SIG-M5 treated with dmso at 0.1 percent for 504 hours (cell line): Measurements from ENCODE around the gene ABRACL.
"Not testable (repeated sequence)": the region's sequence is repeated elsewhere in the genome, so short reads cannot be mapped to it uniquely, and the experiment has no call there.

ENCODE experiments used
- DNase-seq: peaks from one replicate; lab custom pipeline; 2025; ENCODE audit not compliant: unreplicated experiment; lab: John Stamatoyannopoulos, UW

ABRACL gene, protein sequence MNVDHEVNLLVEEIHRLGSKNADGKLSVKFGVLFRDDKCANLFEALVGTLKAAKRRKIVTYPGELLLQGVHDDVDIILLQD

DNA sequence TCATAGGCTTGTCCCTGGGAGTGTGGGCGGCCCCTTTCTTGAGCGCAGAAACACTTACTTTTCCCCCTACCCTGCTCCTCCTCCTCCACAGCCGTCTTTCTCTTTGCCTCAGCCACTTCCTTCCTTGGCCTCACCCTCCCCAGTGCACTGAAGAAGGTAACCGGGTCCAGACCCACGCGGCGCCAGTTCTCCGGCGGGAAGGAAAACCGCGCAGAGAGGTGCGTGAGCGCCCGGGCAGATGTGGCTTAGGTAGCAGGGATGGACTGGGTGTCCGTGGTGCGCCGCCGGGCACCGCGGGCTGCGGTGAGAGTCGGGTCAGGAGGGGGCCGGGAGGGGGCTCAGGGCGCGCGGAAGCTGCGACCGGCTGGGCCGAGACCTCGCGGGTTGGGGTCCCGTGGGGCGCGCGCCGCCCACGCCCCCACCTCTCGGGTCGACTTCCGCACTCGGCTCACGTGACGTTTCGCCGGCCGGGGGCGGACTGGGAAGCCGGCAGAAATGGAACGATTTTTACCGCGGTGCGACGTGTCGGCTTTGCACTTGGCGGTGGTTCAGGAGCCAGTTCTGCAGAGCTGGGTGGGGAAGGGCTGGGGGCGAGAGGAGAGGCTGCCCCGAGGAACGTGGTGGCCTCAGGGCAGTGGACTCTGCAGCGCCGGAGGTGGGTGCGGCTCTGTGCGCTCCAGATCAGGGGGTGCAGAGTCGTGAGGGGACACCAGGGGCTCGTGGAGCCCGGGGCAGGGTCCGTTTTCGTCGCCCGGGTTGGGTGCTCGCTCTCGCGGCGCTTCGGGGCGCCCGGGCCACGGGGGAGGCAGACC lies at the start of gene ABRACL:
ABRACL (plus strand) TSS at position 88 of the 812 bp plus-strand sequence. CDS start 5,416 bp downstream, outside the sequence.
- DNase-seq: peak; percentile 88

- no peak for DNase-seq
Observed at GRCh38 chr6:138979365-138979764, 49.2 kb upstream of the ABRACL start.

DNA sequence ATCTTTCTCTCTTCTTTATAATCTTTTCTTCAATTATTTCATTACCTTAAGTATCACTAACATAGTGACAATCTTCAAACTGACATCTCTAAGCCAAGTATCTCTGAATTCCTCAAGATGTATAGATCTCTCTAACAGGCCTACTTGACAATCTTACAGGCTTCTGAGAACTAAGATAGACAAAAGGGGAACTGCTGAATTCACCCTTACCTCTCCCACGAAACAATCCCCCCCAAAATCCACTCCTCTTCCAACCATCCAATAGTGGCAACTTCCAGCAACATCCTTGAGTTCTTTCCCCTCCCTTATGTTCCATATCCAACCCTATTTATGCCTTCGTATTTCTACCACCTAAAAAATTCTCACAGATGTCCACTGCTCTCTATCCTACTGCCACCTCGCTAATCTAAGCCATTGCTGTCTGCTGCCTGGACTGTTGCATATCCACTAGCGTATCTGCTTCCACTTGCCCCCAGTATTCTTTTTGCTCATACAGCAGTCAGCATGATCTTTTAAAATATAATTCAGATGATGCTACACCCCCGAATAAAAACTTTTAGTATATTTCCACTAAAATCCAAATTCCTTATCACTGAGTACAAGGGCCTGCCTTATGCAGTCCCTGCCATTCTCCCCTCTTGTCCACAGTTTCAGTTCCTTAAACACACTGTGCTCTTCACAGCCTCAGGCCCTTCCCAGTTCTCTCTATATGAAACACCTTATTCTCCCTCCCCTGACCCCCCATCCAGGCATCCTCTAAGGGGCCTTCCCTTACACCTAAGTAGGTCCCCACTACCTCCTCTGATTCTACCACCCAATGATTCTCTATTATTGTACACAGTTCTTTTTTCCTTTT lies 48.5 kb upstream of the ABRACL start:
- peak; percentile 29 for DNase-seq

GRCh38 chr6:138981416-138981815 lies 47.1 kb upstream of the ABRACL start:
- no peak for DNase-seq

DNA sequence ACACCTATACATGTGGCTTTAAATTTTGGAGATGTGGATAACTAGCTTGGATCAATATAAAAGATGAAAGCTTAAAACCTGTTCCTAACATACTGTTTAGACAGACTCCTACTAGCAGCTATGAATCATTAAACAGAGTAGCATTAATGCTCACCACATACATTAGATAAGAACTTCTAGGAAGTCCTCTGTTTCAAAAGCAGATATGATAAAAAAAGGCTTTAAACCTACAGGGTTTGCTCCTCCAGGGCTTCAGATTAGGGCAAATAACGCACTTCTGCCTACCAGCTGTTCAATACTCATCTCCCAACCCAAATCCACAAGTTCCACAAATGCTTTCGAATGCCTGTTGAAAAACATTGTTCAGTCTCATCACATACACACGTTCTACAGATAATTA lies 42.0 kb upstream of the ABRACL start:
- peak; percentile 24 for DNase-seq

DNA sequence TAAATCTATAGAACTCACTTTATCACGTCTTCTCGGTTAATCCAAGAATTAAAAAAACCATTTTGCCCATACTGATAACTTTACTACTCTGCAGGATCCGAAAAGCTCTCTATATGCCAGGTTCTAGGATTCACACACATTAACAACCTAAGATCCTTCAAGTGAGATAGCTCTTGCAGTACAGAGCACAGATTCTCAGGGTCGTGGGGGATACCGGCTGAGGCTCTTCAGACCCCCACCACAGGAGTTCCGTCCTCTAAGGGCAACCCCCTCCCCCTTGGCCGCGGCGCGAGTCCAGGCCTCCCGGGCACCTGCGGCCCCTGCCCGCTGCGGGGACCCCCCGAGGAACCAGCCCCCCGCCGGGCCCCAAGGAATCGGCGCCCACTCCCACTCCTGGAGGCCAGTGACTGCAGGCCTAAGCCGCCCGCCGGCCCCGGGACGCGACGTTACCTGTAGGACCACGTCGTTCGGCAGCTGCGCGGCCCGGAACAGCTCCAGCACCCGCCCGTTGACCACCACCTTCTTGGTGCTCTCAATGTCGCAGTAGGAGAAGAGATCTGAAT lies 41.4 kb upstream of the ABRACL start:
- no peak for DNase-seq

DNA sequence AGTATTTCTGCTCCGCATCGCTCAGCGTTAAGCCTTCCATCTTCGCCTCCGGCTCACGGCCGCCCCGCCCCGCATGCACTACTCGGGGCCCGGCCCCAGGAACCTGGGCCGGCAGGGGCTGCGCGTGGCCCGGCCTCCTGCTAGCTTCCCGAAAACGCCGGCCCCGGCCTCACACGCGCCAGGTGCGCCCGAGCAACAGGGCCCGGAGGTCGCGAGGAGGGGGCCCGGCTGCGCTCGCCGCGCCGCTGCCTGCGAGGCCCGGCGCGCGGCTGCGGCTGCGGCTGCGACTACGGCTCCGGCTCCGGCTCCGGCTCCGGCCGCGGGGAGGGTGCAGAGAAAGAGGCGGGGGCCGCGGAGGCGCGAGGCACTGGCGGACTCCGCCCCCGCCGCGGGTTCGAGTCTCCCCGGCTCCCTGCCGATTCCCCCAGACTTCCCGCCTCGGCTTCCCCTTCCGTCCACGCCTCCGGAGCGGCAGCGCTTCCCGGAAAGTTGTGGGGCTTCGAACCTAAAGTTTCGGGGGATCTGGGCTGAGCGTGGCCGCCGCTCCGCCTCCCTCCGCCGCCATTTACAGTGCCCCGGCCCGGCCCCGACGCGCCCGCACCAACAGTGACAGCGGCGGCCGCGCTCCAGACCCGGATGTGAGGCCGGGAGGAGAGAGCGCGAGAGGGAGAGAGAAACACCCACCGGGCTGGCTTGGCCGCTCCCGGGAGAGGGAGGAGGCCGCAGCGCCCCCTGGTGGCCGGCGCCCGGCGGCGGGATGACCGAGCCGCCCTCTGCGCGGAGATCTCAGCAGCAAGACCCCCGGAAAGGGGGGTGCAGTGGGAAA lies 40.7 kb upstream of the ABRACL start, which contains the start of gene REPS1:
REPS1 (minus strand) TSS at position 611 of the 826 bp plus-strand sequence; CDS start at position 40, 571 bp downstream.
- peak; percentile 82 for DNase-seq

- no peak for DNase-seq
Observed at GRCh38 chr6:138988469-138988834, 40.1 kb upstream of the ABRACL start.

GRCh38 chr6:138989098-138989983 lies 39.2 kb upstream of the ABRACL start:
- no peak for DNase-seq

- no peak for DNase-seq
Observed at GRCh38 chr6:138991206-138991605, 37.3 kb upstream of the ABRACL start.

DNA sequence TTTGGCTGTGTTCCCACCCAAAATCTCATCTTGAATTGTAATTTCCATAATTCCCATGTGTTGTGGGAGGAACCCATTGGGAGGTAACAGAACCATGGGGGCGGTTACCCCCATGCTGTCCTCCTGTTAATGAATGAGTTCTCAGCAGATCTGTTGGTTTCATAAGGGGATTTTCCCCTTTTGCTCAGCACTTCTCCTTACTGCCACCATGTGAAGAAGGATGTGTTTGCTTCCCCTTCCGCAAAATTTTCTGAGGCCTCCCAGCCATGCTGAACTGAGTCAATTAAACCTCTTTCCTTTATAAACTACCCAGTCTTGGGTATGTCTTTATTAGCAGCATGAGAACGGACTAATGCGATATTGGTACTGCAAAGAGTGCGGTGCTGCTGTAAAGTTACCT lies 35.6 kb upstream of the ABRACL start:
- peak; percentile 39 for DNase-seq

DNA sequence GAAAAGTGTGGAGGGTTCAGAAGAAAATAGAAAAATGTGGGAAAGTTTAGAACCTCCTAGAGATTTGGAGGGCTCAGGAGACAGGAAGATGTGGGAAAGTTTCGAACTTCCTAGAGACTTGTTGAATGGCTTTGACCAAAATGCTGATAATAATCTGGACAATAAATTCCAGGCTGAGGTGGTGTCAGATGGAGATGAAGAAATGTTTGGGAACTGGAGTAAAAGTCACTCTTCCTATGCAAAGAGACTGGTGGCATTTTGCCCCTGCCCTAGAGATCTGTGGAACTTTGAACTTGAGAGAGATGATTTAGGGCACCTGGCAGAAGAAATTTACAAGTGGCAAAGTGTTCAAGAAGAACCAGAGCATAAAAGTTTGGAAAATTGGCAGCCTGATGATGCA lies 35.1 kb upstream of the ABRACL start:
- DNase-seq: not testable (repeated sequence)

- DNase-seq: no peak
Observed at GRCh38 chr6:138996524-138996923, 32.0 kb upstream of the ABRACL start.

DNA sequence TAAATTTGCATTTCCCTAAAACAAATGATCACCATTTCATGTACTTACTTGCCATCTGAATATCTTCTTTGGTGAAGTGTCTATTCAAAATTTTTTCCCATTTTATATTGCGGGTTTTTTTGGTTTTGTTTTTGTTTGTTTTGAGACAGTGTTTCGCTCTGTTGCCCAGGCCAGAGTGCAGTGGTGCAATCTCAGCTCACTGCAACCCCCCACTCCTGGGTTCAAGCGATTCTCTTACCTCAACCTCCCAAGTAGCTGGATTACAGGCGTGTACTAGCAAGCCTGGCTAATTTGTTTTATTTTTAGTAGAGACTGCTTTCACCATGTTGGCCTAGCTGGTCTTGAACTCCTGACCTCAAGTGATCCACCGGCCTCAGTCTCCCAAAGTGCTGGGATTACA lies 31.4 kb upstream of the ABRACL start:
- DNase-seq: no peak

DNA sequence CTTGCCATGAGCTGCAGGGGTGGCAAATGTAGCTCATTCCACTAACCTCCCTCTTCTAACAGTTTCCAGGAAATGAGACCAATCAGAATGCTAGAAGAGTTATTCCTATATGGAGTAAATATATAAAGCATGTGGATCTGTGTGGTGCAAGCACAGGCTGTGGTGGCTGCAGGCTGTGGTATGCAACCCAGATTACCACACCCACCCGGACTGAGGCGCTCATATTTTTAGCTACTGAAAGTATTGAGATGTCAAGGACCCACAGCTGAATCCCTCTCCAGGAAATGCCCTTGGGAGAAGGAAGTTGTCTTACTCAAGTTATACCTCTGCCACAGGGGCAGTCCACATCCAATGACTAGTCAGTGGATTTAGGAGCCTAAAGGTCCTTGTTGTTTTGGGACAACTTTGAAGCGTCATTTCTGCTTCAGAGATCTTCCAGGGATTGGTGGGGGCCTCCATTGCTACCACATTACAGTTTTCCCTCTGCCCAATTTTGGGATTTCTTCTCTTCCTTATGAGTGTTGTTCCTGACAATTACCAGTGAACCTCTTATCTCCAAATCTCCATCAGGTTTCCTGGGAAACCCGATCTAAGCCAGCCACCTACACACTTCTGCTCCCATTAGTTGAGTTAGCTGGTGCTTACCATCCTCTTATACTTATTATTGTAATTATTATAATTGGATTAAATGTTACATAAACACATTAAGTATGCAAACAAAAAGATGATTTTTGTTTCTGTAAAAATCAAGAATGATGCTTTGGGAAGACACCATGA lies 28.4 kb upstream of the ABRACL start:
- peak; percentile 84 for DNase-seq

- peak; percentile 45 for DNase-seq
Observed at GRCh38 chr6:139003751-139004150, 24.8 kb upstream of the ABRACL start.

GRCh38 chr6:139006477-139006876 lies 22.1 kb upstream of the ABRACL start:
- DNase-seq: no peak

GRCh38 chr6:139007428-139007827 lies 21.1 kb upstream of the ABRACL start:
- no peak for DNase-seq

DNA sequence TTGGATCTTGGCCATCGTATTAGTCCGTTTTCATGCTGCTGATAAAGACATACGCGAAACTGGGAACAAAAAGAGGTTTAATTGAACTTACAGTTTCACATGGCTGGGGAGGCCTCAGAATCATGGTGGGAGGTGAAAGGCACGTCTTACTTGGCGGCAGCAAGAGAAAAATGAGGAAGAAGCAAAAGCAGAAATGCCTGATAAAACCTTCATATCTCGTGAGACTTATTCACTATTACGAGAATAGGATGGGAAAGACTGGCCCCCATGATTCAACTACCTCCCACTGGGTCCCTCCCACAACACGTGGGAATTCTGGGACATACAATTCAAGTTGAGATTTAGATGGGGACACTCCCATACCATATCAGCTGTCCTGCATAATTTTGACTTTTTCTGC lies 20.4 kb upstream of the ABRACL start:
- DNase-seq: no peak
